ENCODE data around the gene DTX3L.

DNA sequence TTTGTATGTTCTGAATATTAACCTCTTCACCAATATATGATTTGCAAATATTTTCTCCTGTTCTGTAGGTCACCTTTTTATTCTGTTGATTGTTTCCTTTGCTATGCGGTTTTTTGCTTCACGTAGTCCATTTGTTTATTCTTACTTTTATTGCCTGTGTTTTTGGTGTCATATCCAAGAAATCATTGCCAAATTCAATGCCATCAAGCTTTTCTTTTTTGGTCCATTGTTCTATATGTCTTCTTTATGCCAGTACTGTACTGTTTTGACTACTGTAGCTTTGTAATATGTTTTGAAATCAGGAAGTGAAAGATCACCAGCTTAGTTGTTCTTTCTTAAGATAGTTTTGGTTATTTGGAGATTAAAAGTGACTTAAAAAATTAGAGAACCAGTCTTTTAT, 17.5 kb downstream of the DTX3L start:
- TF ChIP-seq, protein P1, sequence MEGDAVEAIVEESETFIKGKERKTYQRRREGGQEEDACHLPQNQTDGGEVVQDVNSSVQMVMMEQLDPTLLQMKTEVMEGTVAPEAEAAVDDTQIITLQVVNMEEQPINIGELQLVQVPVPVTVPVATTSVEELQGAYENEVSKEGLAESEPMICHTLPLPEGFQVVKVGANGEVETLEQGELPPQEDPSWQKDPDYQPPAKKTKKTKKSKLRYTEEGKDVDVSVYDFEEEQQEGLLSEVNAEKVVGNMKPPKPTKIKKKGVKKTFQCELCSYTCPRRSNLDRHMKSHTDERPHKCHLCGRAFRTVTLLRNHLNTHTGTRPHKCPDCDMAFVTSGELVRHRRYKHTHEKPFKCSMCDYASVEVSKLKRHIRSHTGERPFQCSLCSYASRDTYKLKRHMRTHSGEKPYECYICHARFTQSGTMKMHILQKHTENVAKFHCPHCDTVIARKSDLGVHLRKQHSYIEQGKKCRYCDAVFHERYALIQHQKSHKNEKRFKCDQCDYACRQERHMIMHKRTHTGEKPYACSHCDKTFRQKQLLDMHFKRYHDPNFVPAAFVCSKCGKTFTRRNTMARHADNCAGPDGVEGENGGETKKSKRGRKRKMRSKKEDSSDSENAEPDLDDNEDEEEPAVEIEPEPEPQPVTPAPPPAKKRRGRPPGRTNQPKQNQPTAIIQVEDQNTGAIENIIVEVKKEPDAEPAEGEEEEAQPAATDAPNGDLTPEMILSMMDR (conservative IDR thresholded peaks at IDR 0.05; ENCODE audit: low read length) = no peak
- no peak for TF ChIP-seq EZH2phosphoT487 (IDR thresholded peaks at IDR 0.05; ENCODE audit: borderline replicate concordance)
